ENCODE measurements around the gene TXNDC2.

GRCh38 chr18:9913526-9914333 lies 28.0 kb downstream of the TXNDC2 start, which contains the start of gene VAPA:
- TF ChIP-seq CTCF (IDR thresholded peaks at IDR 0.05; ENCODE audit: low read depth, low read length): no peak
- no peak for TF ChIP-seq EZH2phosphoT487 (IDR thresholded peaks at IDR 0.05; ENCODE audit: low read depth)
